HG02981 (cell line): ENCODE measurements around the gene NDUFS7.
A peak's percentile ranks its signal among the peaks of the same experiment; 100 is the strongest.
"Not testable (repeated sequence)": the region's sequence is repeated elsewhere in the genome, so short reads cannot be mapped to it uniquely, and the experiment has no call there.

Source experiments
- ATAC-seq: cut with Tn5 transposase; IDR thresholded peaks from one replicate; pipeline ENCODE4 v1.9.1; 2021; ENCODE audit warnings: mild to moderate bottlenecking, moderate library complexity; ENCODE audit not compliant: unreplicated experiment

Gene NDUFS7

GRCh38 chr19:1429750-1430149 is 46.0 kb downstream of the NDUFS7 start:
- ATAC-seq = no peak

GRCh38 chr19:1430246-1430645 is 46.5 kb downstream of the NDUFS7 start:
- no peak for ATAC-seq

- no peak for ATAC-seq
These were observed 48.2 kb downstream of the NDUFS7 start for GRCh38 chr19:1431759-1432506.

GRCh38 chr19:1432507-1432887 is 48.8 kb downstream of the NDUFS7 start:
- no peak for ATAC-seq

GRCh38 chr19:1433119-1434039 is 49.7 kb downstream of the NDUFS7 start:
- ATAC-seq = no peak

GRCh38 chr19:1434040-1434366 is 50.3 kb downstream of the NDUFS7 start:
- ATAC-seq = no peak

GRCh38 chr19:1434577-1435060 is 50.9 kb downstream of the NDUFS7 start:
- ATAC-seq = no peak

- no peak for ATAC-seq
These were observed 51.8 kb downstream of the NDUFS7 start for GRCh38 chr19:1435378-1435989.

- no peak for ATAC-seq
These were observed 53.9 kb downstream of the NDUFS7 start for GRCh38 chr19:1437609-1438008.

- ATAC-seq = peak; percentile 70
These were observed 54.6 kb downstream of the NDUFS7 start, which contains the start of gene RPS15 for GRCh38 chr19:1438035-1438932. TSS of gene RPS15 (plus strand) at chr19:1438396. CDS start at chr19:1438426, 30 bp downstream.

GRCh38 chr19:1438933-1439354 is 55.2 kb downstream of the NDUFS7 start:
- ATAC-seq = no peak

- ATAC-seq = not testable (repeated sequence)
These were observed 56.1 kb downstream of the NDUFS7 start for GRCh38 chr19:1439525-1440417.

GRCh38 chr19:1440418-1440801 is 56.7 kb downstream of the NDUFS7 start:
- no peak for ATAC-seq

- ATAC-seq = no peak
These were observed 57.3 kb downstream of the NDUFS7 start for GRCh38 chr19:1441022-1441426.

GRCh38 chr19:1441677-1442438 is 58.2 kb downstream of the NDUFS7 start:
- no peak for ATAC-seq
